ENCODE results near the gene CYP4F22. TPM values are rescaled to one million over a fixed set of nuclear protein-coding genes. Genes with fewer than 3 reads are reported as not detected.

The CYP4F22 gene
- total RNA-seq, 1 experiment from 2014 or later: not detected

GRCh38 chr19:15502264-15502663 lies 6.1 kb upstream of the CYP4F22 start:
- no CpG with 5 or more reads among the region's 1 CpG for whole genome bisulfite sequencing (ENCODE audit: extremely low coverage, insufficient read length, low lambda C conversion rate)

More at GRCh38 chr19:15502264-15502663, 6.1 kb upstream of the CYP4F22 start:
- peaks cover 52 to 85% of the 10 kb centered on the region in 2 experiments for H3K9me3 Mint-ChIP-seq
- H3K27me3 Mint-ChIP-seq (ENCODE audit: low read depth): peaks cover 2% of the 10 kb centered on the region
- no peaks in the 10 kb centered on the region for H3K4me1 Mint-ChIP-seq
- peaks cover under 1 to 32% (median 16%) of the 10 kb centered on the region in 3 experiments; a peak in 5 of 7 replicates for H3K36me3 Mint-ChIP-seq (ENCODE audit: insufficient read depth in 1 of 3, low read depth in 3 of 3)
- H3K27ac Mint-ChIP-seq: no peak overlapping the region
- Histone ChIP-seq H3K79me2 (ENCODE audit: insufficient read depth, low read length) (no peaks in the 10 kb centered on the region), H3K9me3 (ENCODE audit: control insufficient read depth, low read depth, low read length) (peaks cover 74% of the 10 kb centered on the region), H3K27ac (ENCODE audit: insufficient read length, low read depth, low read length) (no peak overlapping the region), H3K18ac (ENCODE audit: insufficient read length, low read depth, low read length) (no peak overlapping the region), H3K14ac (ENCODE audit: insufficient read depth, low read length) (no peak overlapping the region), H3K4me1 (ENCODE audit: insufficient read depth, low read length) (no peaks in the 10 kb centered on the region), H4K20me1 (ENCODE audit: control insufficient read depth, insufficient read depth, insufficient read length) (no peaks in the 10 kb centered on the region), H3K27me3 (ENCODE audit: insufficient read depth, low read length) (no peaks in the 10 kb centered on the region), H3K56ac (ENCODE audit: insufficient read length, low read depth, low read length) (no peak overlapping the region), H2BK5ac (ENCODE audit: insufficient read length, low read length) (no peak overlapping the region), H2BK20ac (ENCODE audit: low read depth, low read length, poor library complexity, severe bottlenecking) (no peak overlapping the region), H3K4me2 (ENCODE audit: insufficient read depth, insufficient read length, low read length) (no peak overlapping the region), H2AFZ (ENCODE audit: low read length) (no peak overlapping the region), H4K8ac (replicated peaks; ENCODE audit: insufficient read length, low read depth, low read length) (no peak overlapping the region), H2BK15ac (ENCODE audit: low read depth, low read length) (no peak overlapping the region), H3T11ph (ENCODE audit: low read length) (no peak overlapping the region), H3K23ac (ENCODE audit: insufficient read length, low read depth, low read length) (no peak overlapping the region), H4K91ac (ENCODE audit: insufficient read length, low read depth, low read length) (no peak overlapping the region), H3K4ac (ENCODE audit: low read depth, low read length) (no peak overlapping the region), H2BK120ac (ENCODE audit: low read depth, low read length, poor library complexity, severe bottlenecking) (no peak overlapping the region), H3K23me2 (ENCODE audit: insufficient read length, low read depth, low read length, poor library complexity, severe bottlenecking) (no peaks in the 10 kb centered on the region), H3K9ac (ENCODE audit: extremely low read depth, insufficient read length, low read length) (no peak overlapping the region), H4K5ac (ENCODE audit: insufficient read length, low read depth, low read length) (no peak overlapping the region), H2AK5ac (ENCODE audit: insufficient read length, low read length) (no peak overlapping the region), H3K79me1 (ENCODE audit: insufficient read depth, low read depth, low read length, poor library complexity, severe bottlenecking) (no peaks in the 10 kb centered on the region), H2BK12ac (ENCODE audit: insufficient read length, low read depth, low read length) (no peak overlapping the region)
- no peak for TF ChIP-seq CTCF (conservative IDR thresholded peaks at IDR 0.05)
- DNase-seq: no peak
- H3K4me3 Mint-ChIP-seq: no peak overlapping the region
